HG03039 (cell line): ENCODE data around the gene WSB2.

Experiments used
- ATAC-seq: cut with Tn5 transposase; IDR thresholded peaks from one replicate; pipeline ENCODE4 v1.9.1; 2021; ENCODE audit warnings: mild to moderate bottlenecking, moderate library complexity; ENCODE audit not compliant: unreplicated experiment

The WSB2 gene

DNA sequence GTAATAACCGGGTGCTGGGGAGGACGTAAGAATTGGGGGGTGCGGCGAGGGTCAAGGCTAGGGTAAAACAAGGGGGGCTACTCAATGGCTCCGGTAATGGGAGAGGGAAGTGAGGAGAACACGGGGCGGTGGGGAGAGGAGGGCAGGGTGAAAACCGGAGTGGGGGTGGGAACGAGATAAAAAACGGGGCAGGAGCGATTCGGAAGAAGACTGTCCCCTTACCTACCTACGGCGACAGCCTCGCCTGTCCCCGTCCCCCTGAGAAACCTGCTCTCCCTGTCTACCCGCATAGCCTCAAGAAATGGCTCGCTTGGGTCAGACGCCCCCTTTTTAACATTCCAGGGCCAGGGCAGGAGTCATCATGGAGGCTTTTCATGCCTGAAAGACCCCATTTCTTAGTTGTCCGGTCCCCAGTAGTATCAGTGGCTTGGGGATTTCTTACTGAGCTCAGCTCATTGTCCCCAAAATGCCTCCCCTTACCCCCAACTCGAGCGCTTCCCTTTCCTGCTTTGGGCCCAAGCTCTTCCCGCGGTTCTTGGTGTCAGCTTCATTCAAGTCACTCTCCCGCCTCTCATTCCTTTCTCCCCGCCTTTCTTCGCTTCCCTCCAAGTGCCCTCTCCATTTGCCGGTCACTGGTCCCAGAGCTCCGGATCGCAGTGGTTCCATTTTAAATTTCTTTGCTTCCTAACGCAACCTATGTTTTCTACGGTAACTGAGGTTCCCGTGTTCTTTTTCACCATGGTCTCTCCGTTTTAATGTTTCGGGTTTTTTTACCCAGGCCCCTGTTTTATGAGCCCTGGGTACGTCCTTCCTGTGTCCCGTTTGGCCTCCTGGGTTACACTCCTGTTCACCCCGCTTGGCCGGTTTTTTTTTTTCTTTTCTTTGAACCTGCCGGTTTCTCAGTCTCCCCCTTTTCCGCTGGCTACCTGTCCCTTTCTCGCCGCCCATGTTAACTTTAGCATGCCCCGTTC lies 1.2 kb upstream of the WSB2 start:
- no peak for ATAC-seq

DNA sequence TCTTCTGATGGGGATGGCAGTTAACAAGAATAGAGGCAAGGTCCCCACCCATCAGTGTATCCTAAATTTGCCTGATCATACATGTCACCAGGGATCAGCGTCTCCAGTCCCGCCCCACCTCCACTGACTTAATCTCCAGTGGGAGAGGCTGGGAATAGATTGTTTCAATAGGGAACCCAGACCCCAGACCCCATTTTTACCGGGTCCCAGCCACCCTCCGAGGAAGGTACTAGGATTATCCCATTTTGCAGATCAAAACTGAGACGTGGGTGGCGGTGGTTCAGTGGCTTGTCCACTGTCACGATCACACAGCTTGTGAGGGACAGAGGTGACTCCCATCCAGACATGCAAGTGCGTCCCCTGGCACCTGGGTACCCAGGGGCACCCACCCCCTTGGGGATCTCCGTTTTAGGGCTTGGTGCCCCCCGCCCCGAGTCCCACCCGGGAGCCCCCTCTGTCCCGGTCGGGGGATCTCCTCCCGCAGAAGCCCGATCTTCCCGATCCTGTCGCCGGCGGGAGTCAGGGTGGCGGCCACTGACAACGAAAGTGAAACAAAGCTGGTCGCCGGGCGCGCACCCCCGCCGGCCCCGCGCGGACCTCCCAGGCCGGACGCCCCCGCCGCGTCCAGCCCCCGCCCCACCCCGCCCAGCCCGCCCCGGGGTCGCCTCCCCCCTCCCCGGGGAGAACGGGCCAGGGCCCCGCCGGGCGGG lies 523 bp downstream of the WSB2 start:
- peak; percentile 25 for ATAC-seq

DNA sequence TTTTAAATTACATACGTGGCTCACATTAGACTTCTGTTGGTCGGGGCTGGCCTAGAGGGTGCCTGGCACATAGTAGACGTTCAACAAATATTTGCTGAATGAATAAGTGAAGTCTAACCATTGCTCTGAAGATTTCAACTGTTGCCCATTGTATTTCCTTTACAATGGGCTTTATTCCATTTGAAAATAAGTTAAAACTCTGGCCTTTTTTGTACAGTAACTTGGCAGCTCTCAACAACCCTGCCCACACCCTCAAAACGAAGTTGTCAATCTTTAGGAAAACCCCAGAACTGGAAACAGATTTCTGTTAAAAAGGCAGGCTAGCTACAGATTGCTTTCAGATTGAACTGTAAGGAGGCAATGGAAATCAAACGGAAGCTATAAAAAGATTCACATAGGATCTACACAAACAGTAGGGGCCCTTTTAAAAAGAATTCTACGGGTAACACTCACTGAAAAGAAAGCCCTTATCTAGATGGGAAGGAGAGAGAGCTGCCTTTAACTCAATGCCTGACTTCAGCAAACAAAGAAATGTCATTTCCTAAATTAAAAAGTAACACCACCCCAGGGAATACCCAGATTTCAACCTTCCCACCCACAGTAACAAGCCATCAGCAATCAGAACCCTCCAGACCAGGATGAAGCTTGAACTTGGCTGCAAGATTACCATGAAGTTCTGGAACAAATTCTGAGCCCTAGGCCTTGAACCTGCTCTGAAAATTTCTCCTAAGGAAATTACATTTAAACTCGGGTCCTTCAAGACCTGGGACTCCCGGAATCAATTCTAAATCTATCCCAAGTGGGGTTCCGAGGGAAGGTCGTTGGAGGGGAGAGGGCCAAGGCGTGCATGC lies 1.4 kb downstream of the WSB2 start:
- ATAC-seq = no peak

DNA sequence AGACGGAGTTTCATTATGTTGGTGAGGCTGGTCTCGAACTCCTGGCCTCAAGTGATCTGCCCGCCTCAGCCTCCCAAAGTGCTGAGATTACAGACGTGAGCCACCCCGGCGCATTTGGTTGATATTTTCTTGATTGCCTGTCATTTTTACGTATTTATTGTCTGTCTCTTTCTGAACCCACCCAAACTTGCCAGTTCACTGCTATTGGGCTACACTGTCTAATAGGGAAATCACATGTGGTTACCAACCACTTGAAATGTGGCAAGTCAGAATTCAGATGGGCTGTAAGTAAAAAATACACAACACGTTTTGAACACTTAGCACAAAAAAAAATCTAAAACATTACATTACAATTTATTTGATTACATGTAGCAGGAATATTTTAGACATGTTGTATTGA lies 2.1 kb downstream of the WSB2 start:
- ATAC-seq = no peak

DNA sequence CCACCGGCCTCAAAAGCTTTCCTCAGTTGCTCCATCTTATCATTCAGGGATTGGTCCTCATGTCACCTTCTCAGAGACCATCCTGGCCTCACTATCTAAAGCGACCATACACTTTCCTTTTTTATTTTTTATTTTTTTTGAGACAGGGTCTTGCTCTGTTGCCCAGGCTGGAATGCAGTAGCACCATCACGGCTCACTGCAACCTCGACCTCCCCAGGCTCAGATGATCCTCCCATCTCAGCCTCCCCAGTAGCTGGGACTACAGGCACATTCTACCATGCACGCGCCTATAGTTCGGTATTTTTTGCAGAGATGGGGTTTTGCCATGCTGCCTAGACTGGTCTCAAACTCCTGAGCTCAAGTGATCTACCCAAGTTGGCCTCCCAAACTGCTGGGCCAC lies 2.8 kb downstream of the WSB2 start:
- ATAC-seq = no peak

DNA sequence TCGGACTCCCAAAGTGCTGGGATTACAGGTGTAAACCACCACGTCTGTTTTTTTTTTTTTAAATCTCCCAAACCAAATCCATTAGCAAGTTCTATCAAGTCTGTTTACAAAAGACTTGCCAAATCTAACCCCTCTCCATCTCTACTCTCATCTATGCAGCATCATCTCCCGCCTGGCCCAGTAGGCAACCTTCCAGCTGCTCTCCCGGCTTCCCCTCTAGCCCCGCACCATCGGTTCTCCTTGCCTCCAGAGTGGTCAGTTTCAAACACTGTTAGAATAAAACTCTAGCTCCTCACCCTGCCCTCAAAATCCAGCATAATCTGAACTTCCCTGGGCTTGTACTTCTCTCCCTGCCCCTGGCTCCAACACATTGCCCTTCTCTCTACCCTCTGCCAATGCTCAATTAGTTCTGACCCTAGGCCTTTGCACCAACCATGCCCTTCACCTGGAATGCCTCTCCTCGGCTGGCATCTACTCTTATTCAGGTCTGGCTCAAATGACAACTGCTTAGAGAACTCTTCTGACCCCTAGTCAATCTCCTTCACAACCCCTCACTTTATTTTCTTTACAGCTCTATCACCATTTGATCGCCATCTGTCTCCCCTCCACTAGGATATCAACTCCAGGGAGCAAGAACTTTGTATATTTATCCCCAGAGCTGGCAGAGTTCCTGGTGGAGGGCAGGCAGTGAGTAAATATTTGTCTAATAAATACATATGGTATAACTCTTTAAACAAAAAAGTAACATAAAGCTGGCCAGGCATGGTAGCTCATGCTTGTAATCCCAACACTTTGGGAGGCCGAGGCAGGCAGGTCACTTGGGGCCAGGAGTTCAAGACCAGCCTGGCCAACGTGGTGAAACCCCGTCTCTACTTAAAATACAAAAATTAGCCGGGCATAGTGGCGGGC lies 4.9 kb downstream of the WSB2 start:
- ATAC-seq = no peak

DNA sequence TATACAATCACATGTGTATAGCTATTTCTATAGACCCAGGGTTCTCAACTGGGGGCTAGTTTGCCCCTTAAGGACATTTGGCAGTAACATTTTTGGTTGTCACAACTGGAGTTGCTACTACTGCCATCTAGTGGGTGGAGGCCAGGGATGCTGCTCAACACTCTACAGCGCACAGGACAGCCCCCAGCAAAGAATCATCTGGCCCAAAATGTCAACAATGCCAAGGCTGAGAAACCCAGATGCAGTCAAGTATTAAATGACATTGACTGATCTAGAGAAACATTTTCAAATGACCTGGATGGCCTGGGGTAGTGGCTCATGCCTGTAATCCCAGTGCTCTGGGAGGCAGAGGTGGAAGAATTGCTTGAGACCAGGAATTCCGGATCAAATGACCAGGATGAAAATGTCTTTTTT lies 5.8 kb downstream of the WSB2 start:
- peak; percentile 53 for ATAC-seq

DNA sequence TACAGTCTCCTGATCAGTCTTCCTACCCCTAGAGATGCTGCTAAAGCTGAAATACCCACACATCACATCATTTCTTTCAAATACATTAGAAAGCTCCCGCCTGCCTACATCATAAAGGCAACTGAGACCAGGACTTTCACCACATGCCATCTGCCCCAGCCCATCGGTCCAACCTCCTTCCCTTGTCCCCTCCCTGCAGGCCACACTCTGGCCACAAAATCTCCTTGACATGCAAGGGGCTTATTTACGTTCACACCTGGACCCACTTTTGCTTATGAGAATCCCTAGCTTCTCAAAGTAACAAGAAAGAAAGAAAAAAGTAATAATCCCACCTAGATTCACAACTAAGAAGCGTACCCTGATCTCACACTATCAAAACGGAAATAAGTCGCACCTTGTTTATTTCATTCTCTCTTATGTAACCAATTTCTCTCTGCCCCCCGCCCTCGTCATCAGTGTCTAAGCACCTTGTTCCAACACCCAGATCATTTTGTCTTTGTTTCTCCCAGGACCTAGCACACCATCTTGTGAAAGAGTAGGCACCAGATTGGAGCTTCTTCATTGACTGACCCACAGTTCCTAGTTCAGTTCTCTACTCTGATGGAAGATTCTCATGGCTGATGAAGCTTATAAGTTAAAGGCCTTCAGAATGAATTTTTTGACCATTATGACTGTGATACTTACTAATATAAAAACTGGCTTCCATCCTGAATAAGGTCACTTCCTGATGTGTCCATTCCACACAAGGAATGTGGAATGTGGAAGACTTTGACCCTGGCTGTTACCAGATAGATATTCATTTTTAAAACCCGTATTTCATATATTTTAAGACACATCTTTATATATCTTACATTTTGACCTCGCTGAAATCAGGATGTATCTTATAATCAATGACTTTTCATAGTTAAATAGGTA lies 7.7 kb downstream of the WSB2 start:
- no peak for ATAC-seq

DNA sequence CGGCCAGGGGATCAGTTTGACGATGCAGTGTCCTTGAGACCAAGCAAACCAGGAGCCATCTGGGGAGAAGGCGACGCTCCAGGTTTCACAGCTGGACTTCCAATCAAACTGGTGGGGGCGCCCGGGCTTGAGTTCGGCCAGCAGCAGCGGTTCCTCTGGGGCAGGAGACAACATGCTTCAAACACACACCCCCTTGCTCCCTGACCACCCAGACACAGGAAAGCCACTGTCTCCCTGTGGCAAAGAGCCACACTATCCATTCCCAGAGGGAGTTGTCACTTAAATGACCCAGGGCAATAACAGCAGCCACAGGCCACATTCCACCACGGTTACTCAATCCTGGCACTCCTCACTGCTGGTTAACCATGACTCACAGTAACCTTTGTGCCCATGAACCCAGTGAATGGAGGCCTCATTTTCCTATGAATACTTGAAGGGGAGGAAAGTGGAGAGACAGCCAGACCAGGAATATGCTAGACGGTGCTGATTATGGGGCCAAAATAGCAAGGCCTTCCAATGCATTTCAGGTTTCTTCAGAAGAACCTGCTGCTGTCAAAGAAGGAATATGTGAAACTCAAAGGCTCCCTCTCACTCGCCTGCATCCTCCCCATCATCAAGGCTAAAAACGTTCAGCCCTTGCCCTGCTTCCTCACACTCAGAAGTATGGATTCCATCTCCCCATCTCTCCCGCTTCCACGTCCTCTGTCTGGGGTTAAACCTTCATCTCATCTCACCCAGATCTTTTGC lies 8.5 kb downstream of the WSB2 start:
- no peak for ATAC-seq

DNA sequence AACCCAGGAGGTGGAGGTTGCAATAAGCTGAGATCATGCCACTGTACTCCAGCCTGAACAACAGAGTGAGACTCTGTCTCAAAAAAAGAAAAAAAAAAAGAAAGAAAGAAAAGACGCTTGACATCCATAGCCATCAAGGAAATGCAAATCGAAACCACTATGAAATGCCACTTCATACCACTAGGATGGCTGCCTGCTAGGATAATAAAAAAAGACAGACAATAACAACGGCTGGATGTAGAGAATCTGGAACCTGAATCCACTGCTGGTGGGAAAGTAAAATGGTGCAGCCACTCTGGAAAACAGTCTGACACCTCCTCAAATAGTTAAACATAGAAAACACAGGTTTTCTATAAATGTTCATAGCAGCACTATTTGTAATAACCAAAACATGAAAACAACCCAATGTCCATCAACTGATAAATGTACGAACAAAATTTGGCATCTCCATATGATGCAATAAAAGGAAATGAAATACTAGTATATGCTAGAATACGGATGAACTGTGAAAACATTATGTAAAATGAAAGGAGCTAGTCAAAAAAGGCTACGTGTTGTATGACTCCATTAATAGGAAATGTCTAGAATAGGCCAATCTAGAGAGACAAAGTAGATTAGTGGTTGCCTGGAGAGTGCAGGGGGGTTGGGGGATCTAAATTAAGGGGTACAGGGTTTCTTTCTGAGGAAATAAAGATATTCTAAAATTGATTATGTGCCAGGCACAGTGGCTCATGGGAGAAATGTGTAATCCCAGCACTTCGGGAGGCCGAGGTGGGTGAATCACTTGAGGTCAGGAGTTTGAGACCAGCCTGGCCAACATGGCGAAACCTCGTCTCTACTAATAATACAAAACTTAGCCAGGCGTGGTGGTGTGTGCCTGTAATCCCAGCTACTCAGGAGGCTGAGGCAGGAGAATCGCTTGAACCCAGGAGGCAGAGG lies 9.7 kb downstream of the WSB2 start:
- no peak for ATAC-seq

DNA sequence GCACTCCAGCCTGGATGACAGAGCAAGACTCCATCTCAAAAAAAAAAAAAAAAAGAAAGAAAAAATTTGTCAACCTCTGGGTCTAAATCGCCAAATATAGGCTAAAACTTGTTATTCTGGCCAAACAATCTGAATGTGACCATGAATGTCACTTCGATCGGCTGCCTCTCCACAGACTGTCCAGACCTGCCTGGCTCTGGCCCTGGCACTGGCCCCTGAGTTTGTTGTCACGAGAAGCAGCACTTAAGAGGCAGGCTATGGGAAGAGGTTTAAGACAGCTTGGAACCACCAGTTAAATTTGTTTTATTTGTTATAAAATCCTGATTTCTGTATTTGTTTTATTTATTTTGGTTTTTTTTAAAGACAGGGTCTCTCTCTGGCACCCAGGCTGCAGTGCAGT lies 14.5 kb downstream of the WSB2 start:
- ATAC-seq = no peak

DNA sequence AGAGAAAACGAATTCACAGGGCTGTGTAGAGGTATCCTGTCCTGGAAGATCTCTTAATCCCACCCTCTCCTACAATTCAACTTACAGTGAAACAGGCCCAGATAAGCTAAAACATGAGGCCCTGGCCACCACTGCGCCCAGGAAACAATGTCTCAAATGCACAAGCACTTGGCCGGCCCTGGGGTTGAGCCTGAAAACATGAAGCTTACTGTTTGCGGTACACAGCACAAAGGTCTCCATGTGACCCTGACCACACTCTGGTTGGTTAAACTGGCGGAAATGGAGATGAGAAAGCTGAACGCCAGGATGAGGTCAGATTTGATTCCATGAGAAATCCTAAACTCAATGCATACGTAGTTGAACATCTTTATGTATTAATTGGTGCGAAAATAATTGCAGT lies 16.4 kb downstream of the WSB2 start:
- ATAC-seq = no peak

DNA sequence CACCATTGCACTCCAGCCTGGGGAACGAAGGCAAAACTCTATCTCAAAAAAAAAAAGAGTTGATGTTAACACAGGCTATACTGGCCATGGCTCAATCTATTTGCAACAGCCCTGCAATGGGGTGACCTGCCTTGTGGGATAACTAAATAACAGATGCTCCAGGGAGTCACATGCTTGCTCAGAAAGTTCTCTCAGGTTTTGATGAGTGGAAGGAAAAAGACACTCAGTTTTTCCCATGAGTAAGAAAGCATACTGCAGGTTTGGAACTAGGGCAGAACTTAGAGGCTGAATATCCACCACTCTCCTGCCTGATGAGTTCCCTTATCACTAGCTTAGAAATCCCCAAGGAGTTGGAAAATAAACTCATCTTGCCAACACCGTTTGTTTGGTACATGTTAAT lies 16.9 kb downstream of the WSB2 start:
- no peak for ATAC-seq

DNA sequence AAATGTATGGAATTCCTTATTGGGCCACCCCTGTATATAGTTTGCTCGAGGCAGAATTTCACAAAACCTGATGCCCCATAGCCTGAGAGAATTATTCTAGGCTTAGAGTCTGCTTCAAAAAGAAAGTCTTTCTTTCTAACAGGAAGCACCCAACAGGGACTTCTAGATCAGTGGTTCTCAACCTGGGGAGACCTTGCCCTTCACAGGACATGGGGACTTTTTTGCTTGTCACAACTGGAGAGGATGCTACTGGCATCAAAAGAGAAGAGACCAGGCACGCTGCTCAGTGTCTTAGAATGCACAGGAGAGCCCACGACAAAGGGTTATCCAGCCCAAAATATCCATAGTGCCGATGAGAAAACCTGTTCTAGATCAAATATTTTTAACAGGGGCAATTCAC lies 18.9 kb downstream of the WSB2 start:
- ATAC-seq = no peak

DNA sequence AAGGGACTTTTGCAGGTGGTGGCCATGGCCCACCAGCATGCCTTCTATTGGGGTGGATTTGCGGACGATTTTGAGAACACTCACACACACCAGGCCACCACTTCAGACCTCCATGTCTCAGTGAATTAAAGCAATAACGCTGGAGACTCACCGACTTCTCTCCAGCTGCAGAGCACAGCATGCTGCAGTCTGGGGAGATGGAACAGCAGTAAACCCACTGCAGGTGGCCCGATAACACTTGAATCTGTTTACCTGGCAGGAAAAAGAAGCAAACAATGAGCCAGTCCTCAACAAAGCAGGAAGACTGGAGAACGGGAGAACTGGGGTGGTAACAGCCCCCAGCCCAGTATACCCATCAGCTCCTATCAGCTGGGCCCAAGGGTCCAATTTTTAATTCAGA lies 22.8 kb downstream of the WSB2 start:
- no peak for ATAC-seq

DNA sequence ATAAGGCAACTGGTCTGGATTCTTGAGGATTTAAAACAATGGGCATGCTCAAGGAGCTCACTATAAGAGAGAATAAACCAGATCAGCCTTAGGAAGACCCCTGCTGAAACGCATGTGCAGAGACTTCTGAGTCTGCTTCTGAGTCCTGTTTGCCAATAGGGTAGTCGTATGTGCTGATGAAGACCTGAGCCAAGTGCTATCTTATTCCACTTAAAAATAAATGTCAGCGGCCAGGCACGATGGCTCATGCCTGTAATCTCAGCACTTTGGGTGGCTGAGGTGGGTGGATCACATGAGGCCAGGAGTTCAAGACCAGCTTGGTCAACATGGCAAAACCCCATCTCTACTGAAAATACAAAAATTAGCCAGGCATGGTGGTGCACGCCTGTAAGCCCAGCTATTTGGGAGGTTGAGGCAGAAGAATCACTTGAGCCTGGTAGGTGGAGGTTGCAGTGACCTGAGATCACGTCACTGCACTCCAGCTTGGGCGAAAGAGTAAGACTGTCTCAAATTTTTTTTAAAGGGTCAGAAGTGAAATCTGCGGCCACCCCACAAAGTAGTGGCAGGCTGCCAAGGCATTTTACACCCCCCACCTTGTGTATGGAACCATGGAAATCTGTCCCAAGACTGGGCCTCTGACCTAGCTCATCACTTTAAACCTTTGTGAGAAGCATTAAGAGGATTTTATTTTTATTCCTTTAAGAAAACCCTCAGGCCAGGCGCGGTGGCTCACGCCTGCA lies 24.1 kb downstream of the WSB2 start:
- ATAC-seq = no peak
